T47D (cell line): Measurements from ENCODE around the gene NPFFR1.

Experiments
- DNase-seq, 2 experiments: peaks; one replicate each; pipeline versions ENCODE4 v3.0.0 to v3.0.0-alpha.2; 2011 to 2012; ENCODE audit warnings: low read depth in 1 of 2, low spot score in 1 of 2
- JUND ChIP-seq: IDR thresholded peaks from 2 replicates; pipeline ENCODE4 v1.6.1; 2012; ENCODE audit warnings: low read depth
- in situ Hi-C: cut with HindIII; loops from 2 replicates; pipeline ENCODE4 v1.10.0; 2016; ENCODE audit warnings: low sequenced_read_pairs, low pct_unique_long_range_greater_than_20kb

NPFFR1 gene

GRCh38 chr10:70293169-70293843, 9.5 kb upstream of the NPFFR1 start:
- in situ Hi-C loops: no loop called here
- no peak for DNase-seq
- no peak for TF ChIP-seq JUND

DNA sequence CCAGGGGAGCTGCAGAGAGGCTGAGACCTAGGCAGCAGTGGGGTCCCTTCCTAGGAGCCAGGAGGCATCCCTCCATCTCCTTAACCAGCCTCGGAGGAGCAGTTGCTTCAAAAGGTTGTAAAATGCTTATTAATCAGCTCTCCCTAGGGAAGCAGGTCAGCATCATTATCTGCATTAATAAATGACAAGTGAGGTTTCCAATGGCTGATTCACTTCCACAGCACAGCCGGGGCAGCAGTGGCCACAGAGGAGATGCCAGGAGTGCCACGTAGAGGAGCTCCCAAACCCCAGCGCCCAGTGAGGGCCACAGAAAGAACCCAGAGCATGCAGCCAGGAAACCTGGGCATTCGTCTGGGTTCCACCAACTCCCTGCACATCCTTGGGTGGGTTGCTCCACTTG, 8.2 kb upstream of the NPFFR1 start:
- DNase-seq: no peak
- in situ Hi-C loops: no loop called here

GRCh38 chr10:70289739-70290138, 5.9 kb upstream of the NPFFR1 start:
- no peak for DNase-seq
- in situ Hi-C loops: no loop called here

More for the DNA sequence above, 8.2 kb upstream of the NPFFR1 start:
- TF ChIP-seq JUND: no peak

GRCh38 chr10:70286616-70287015, 2.8 kb upstream of the NPFFR1 start:
- DNase-seq: no peak
- in situ Hi-C loops: no loop called here
- no peak for TF ChIP-seq JUND

More at GRCh38 chr10:70289739-70290138, 5.9 kb upstream of the NPFFR1 start:
- no peak for TF ChIP-seq JUND

GRCh38 chr10:70285476-70285831, 1.6 kb upstream of the NPFFR1 start:
- no peak for DNase-seq
- TF ChIP-seq JUND: no peak
- in situ Hi-C loops: no loop called here

- no peak for DNase-seq
- TF ChIP-seq JUND: no peak
- in situ Hi-C loops: no loop called here
Measured at GRCh38 chr10:70284542-70285475, 1.0 kb upstream of the NPFFR1 start.

GRCh38 chr10:70283071-70283444, 746 bp downstream of the NPFFR1 start:
- no peak for TF ChIP-seq JUND
- DNase-seq: no peak
- in situ Hi-C loops: no loop called here

DNA sequence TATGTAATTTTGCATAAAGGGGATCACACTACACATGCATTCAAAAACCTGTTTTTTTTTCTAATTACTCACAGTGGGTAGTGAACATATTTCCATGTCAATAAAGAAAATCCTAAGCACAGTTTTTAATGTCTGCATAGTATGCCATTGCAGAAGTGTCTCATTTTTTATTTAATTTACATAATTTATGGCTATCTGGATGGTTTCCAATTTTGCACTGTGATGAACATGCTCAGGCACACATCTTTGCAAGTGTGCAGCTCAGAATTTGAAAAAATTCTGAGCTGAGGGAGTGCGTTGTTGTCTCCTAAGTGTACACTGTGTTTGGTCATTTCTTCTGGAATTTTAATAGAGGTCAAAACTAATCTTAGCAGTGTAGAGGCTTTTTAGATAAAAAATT, 2.2 kb downstream of the NPFFR1 start:
- no peak for TF ChIP-seq JUND
- in situ Hi-C loops: no loop called here
- DNase-seq: no peak

- in situ Hi-C loops: no loop called here
- TF ChIP-seq JUND: no peak
- no peak for DNase-seq
Measured at GRCh38 chr10:70280099-70280498, 3.7 kb downstream of the NPFFR1 start.

DNA sequence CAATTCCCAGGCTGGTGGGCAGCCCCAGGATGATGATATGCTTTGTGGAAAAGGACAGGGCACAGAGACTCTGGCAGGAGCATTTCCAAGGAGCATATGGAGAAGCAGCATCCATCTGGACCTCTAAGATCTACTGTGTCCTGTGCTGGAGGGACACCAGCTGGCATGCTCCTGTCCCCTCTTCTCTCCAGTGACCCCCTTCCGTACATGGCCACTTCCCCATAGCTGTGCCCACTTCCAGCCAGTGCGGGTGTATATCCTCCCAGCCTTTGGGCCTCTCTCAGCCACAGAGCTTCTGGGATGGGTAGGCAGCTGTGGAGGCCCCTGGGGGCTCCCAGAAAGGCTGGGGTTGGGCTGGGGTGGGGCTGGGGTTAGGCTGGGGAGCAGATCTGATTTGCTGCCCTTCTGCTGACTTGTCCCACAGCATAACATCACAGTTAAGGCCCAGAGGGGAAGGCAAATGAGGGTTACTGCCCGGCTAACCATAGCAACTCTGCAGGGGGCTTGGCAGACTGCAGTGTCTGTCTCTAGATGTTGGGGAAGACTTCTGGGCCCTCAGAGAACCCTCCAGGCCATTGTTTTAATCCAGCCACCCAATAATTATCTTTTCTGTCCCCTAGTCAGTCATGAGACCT, 6.3 kb downstream of the NPFFR1 start:
- in situ Hi-C loops: no loop called here
- DNase-seq: no peak
- TF ChIP-seq JUND: no peak

DNA sequence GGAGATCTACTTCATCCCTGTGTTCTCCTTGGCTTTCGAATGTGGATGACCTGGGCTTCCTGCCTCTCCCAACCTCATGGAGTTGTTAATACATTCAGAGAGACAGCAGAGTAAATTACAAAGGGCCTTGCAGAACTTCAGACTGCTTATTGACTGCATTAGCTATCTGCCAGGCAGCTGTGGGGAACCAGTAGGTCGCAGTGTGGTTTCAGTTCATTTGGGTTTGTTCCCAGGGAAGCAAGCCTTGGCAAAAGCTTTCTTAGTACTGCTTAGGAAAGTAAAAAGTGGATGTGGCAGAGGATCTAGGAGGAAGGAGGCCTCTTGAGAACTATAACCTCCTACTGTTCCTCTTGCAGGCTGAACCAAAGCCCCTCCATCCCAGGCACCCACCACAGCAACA, 9.2 kb downstream of the NPFFR1 start:
- DNase-seq: no peak
- TF ChIP-seq JUND: no peak
- in situ Hi-C loops: no loop called here

DNA sequence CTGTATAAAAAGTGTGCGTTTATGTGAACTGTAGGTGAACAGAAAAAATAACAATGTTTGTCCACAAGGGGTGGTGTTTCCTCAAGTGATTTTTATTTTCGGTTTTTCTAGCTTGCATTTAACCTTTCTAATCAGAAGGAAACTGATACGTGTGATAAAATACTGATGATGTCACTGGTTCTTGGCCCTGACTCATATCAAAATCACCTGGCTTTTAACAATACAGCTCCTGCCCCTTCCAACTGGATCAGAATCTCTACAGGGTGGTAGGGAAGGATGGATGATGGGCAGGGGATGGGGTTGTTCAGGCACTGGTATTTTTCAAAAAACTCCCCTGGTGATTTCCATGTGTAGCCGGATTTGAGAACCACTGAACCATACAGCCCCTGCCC, 10.9 kb downstream of the NPFFR1 start:
- in situ Hi-C loops: no loop called here
- DNase-seq: no peak
- TF ChIP-seq JUND: no peak
